ENCODE results near the gene NUBP1.

Gene NUBP1

DNA sequence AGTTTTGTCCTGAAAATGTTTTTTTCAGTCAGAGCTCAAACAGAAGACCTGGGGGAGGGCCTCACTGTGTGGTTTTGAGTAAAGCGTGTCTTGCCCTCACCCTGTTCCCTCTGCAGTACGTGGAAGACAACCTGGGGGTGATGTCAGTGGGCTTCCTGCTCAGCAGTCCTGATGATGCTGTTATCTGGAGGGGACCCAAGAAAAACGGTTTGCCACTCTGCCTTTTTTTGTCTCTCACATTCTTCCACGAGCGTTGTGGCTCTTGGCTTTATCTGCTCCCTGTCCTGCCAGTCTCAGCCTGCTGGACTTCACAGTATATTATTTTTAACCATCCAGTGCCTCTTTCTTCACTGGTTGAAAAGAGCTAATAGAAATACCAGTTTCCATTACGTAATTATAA is 12.9 kb downstream of the NUBP1 start:
- Histone ChIP-seq H3K36me3 (peaks cover 26% of the 10 kb centered on the region), H3K4me3 (ENCODE audit: low read depth, low read length) (no peak overlapping the region), H3K27me3 (no peaks in the 10 kb centered on the region), H3K4me1 (no peaks in the 10 kb centered on the region), H3K9me3 (no peaks in the 10 kb centered on the region)
- TF ChIP-seq CTCF (IDR thresholded peaks at IDR 0.05; ENCODE audit: low read depth, low read length), result no peak
- no peak for DNase-seq

DNA sequence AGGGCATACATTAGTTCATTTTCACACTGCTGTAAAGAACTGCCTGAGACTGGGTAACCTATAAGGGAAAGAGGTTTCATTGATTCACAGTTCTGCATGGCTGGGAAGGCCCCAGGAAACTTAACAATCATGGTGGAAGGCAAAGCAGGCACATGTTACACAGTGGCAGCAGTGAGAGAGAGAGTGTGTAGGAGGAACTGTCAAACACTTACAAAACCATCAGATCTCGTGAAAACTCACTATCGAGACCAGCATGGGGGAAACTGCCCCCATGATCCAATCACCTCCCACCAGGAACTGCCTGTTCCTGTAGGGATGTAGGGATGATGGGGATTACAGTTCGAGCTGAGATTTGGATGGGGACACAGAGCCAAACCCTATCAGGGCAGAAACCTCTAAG is 17.2 kb downstream of the NUBP1 start:
- Histone ChIP-seq H3K27me3 (no peaks in the 10 kb centered on the region), H3K4me3 (ENCODE audit: low read depth, low read length) (no peak overlapping the region), H3K9me3 (no peaks in the 10 kb centered on the region), H3K4me1 (no peaks in the 10 kb centered on the region), H3K36me3 (peaks cover 31% of the 10 kb centered on the region)
- no peak for DNase-seq
- TF ChIP-seq CTCF (IDR thresholded peaks at IDR 0.05; ENCODE audit: low read depth, low read length), result no peak

- H3K36me3 ChIP-seq, result peaks cover 31% of the 10 kb centered on the region
- no peak for TF ChIP-seq CTCF (IDR thresholded peaks at IDR 0.05; ENCODE audit: low read depth, low read length)
- no peaks in the 10 kb centered on the region for H3K4me1 ChIP-seq
- H3K4me3 ChIP-seq (ENCODE audit: low read depth, low read length), result no peak overlapping the region
- H3K27me3 ChIP-seq, result no peaks in the 10 kb centered on the region
- no peaks in the 10 kb centered on the region for H3K9me3 ChIP-seq
- no peak for DNase-seq
These were observed 17.7 kb downstream of the NUBP1 start for GRCh38 chr16:10761373-10761772.

DNA sequence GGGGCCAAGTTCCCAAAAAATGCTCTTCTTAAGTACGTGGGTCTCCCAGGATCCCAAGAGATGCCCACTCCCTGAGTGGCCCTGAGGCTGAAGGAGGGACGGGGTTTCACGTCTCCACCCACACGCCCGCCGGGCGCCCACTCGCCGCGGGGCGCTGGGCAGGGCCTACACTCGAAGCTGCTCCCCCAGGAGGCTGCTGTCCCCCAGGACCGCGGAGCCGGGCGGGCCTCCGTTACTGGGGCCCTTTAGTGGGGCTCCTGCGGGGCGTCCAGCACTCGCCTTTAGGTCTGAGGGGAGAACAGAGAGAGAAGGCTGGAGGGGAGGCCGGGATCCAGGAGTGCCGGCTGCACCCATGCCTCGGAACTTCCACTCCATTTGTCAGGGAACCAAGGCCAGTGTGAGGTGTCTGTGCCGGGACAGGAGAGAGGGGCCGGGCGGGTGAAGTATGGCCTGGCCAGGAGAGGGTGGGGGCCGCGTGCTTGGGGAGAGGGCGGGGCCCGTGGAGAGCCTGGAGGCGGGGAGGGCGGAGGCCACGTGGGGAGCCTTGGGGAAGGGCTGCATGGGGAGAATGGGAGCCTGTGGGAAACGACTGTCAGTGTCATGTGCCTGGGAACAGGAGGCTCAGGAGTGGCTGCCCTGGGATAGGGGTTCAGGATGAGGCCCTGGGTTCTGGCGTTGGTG is 18.8 kb downstream of the NUBP1 start:
- Histone ChIP-seq H3K27me3 (no peaks in the 10 kb centered on the region), H3K9me3 (no peaks in the 10 kb centered on the region), H3K36me3 (peaks cover 31% of the 10 kb centered on the region), H3K4me1 (no peaks in the 10 kb centered on the region), H3K4me3 (ENCODE audit: low read depth, low read length) (no peak overlapping the region)
- TF ChIP-seq CTCF (IDR thresholded peaks at IDR 0.05; ENCODE audit: low read depth, low read length), result no peak
- DNase-seq, result no peak

- H3K36me3 ChIP-seq, result peaks cover 26% of the 10 kb centered on the region
- H3K4me3 ChIP-seq (ENCODE audit: low read depth, low read length), result no peak overlapping the region
- no peak for DNase-seq
- no peaks in the 10 kb centered on the region for H3K9me3 ChIP-seq
- no peaks in the 10 kb centered on the region for H3K27me3 ChIP-seq
- no peak for TF ChIP-seq CTCF (IDR thresholded peaks at IDR 0.05; ENCODE audit: low read depth, low read length)
- H3K4me1 ChIP-seq, result no peaks in the 10 kb centered on the region
These were observed 19.8 kb downstream of the NUBP1 start for GRCh38 chr16:10763456-10763855.

DNA sequence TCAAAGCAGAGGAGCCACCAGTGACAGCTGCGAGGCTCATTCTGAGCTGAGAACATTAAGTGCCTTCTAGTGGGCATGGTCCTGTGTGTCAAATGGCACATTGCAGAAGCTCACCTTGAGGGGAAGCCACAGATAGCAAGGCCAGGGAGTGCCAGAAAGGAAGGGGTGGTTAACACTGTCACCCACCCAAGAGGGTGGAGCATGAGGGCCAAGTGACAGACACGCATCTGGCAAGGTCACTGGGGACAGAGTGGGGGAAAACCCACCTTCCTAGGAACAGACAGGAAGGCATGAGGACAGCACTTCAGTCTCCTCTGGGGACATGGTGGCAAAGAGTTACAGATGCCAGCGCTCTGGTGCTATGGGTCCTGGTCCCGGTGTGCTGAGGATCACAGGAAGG is 22.1 kb downstream of the NUBP1 start:
- H3K9me3 ChIP-seq, result no peaks in the 10 kb centered on the region
- H3K36me3 ChIP-seq, result peaks cover 13% of the 10 kb centered on the region
- no peak for DNase-seq
- no peaks in the 10 kb centered on the region for H3K27me3 ChIP-seq
- H3K4me3 ChIP-seq (ENCODE audit: low read depth, low read length), result no peak overlapping the region
- no peaks in the 10 kb centered on the region for H3K4me1 ChIP-seq
- no peak for TF ChIP-seq CTCF (IDR thresholded peaks at IDR 0.05; ENCODE audit: low read depth, low read length)

All from BE2C (cell line).